HCT116 (cell line): ENCODE results near the gene MEG3. TPM values are rescaled to one million over a fixed set of nuclear protein-coding genes. Genes with fewer than 3 reads are reported as not detected.

ENCODE experiments used
- ATAC-seq: fragments of 200-7000 bp; cut with Tn5 transposase; 2 replicates; pipeline ENCODE4 v1.9.1; 2020; ENCODE audit warnings: mild to moderate bottlenecking, moderate library complexity
- BruUV-seq: library from RNA; stranded (reverse); fragments of 400-500 nt; replicated peaks from 2 replicates; lab custom pipeline; 2021; lab: Mats Ljungman, UMichigan
- CTCF ChIA-PET: fragments of 300-600 bp; sonication (Branson Sonifier 250); formaldehyde crosslinking; loops from one replicate; lab custom pipeline; 2021; ENCODE audit warnings: antibody characterized with exemption; lab: Charles Lee
- POLR2A ChIA-PET: fragments of 300-600, 350-600 bp; sonication (Branson Sonifier 250); formaldehyde crosslinking; loops from one replicate; lab custom pipeline; 2021; ENCODE audit warnings: antibody characterized with exemption; lab: Charles Lee
- RAD21 ChIA-PET, 2 experiments: fragments of 300-600 bp; sonication (Branson Sonifier 250); formaldehyde crosslinking; loops; one replicate each; lab custom pipeline; 2023; ENCODE audit warnings: low total read pairs in 2 of 2; ENCODE audit not compliant: uncharacterized antibody in 2 of 2, unreplicated experiment in 2 of 2, low non-redundant PET in 1 of 2; lab: Charles Lee
- DNase-seq: peaks from one replicate; pipeline ENCODE4 v3.0.0-alpha.2; 2010; ENCODE audit warnings: low read depth, low spot score
- H2AFZ ChIP-seq: fragments of 200-600 bp; shearing (Covaris generic), sonication (generic); 2 replicates; pipeline ENCODE4 v1.6.1; 2017; ENCODE audit warnings: low read depth, mixed run types, mixed read lengths, antibody characterized with exemption, low read length; ENCODE audit not compliant: poor library complexity, severe bottlenecking
- H3K27ac ChIP-seq: 2 replicates; pipeline ENCODE4 v1.5.1; 2012; ENCODE audit warnings: low read depth, low read length
- H3K27me3 ChIP-seq: fragments of 200-600 bp; sonication (generic); 2 replicates; pipeline ENCODE4 v1.6.1; 2016; ENCODE audit warnings: mixed run types, low read length, mixed read lengths; ENCODE audit not compliant: insufficient read depth
- H3K36me3 ChIP-seq, 2 experiments: fragments of 200-500 bp in 1 of 2; fragments of 200-600 bp in 1 of 2; sonication (Bioruptor generic) in 1 of 2; sonication (generic) in 1 of 2; 2 replicates each; pipeline versions ENCODE4 v1.5.1 to v1.6.1; 2014 to 2016; ENCODE audit warnings: low read length in 2 of 2, inconsistent platforms in 1 of 2, mixed read lengths in 1 of 2, mixed run types in 1 of 2; ENCODE audit not compliant: insufficient read depth in 2 of 2, control insufficient read depth in 1 of 2
- H3K4me1 ChIP-seq, 2 experiments: fragments of 200-600 bp in 1 of 2; sonication (generic) in 1 of 2; 2 replicates each; pipeline versions ENCODE4 v1.5.1 to v1.6.1; 2012 to 2017; ENCODE audit warnings: low read length in 2 of 2, inconsistent platforms in 1 of 2, mild to moderate bottlenecking in 1 of 2, mixed read lengths in 1 of 2, mixed run types in 1 of 2, moderate library complexity in 1 of 2; ENCODE audit not compliant: insufficient read depth in 2 of 2, control insufficient read depth in 1 of 2
- H3K4me2 ChIP-seq: fragments of 200-600 bp; sonication (generic); 2 replicates; pipeline ENCODE4 v1.6.1; 2017; ENCODE audit warnings: mixed run types, low read length, mixed read lengths
- H3K4me3 ChIP-seq, 2 experiments: fragments of 200-600 bp in 1 of 2; sonication (generic) in 1 of 2; replicated peaks in 1 of 2; 2 replicates each; pipeline ENCODE4 v1.5.1; 2011 to 2016; ENCODE audit warnings: low read length in 2 of 2, control low read depth in 1 of 2, low read depth in 1 of 2, mild to moderate bottlenecking in 1 of 2, mixed read lengths in 1 of 2, mixed run types in 1 of 2
- H3K79me2 ChIP-seq: fragments of 200-600 bp; sonication (generic); 2 replicates; pipeline ENCODE4 v1.6.1; 2017; ENCODE audit warnings: mild to moderate bottlenecking, mixed run types, low read length, moderate library complexity, mixed read lengths; ENCODE audit not compliant: insufficient read depth
- H3K9ac ChIP-seq: fragments of 200-600 bp; sonication (generic); 2 replicates; pipeline ENCODE4 v1.6.1; 2016; ENCODE audit warnings: low read length, mixed read lengths
- H3K9me2 ChIP-seq: fragments of 200-600 bp; sonication (generic), shearing (Covaris generic); 2 replicates; pipeline ENCODE4 v1.6.1; 2017; ENCODE audit warnings: mixed run types, mild to moderate bottlenecking, moderate library complexity; ENCODE audit not compliant: insufficient read depth
- H3K9me3 ChIP-seq, 2 experiments: fragments of 200-500 bp in 1 of 2; fragments of 200-600 bp in 1 of 2; sonication (Bioruptor generic) in 1 of 2; sonication (generic) in 1 of 2; 2 replicates each; pipeline ENCODE4 v1.6.1; 2014 to 2017; ENCODE audit warnings: low read length in 2 of 2, mixed read lengths in 2 of 2, inconsistent platforms in 1 of 2, low read depth in 1 of 2, mild to moderate bottlenecking in 1 of 2, mixed run types in 1 of 2, moderate library complexity in 1 of 2; ENCODE audit not compliant: control insufficient read depth in 1 of 2, insufficient read depth in 1 of 2
- H4K20me1 ChIP-seq: fragments of 200-600 bp; sonication (generic), shearing (Covaris generic); 2 replicates; pipeline ENCODE4 v1.6.1; 2017; ENCODE audit warnings: mixed run types, mild to moderate bottlenecking, moderate library complexity; ENCODE audit not compliant: insufficient read depth
- CEBPB ChIP-seq: IDR thresholded peaks from 2 replicates; pipeline ENCODE4 v1.6.1; 2012; ENCODE audit warnings: low read depth
- ELF1 ChIP-seq: IDR thresholded peaks from 2 replicates; pipeline ENCODE4 v1.6.1; 2012; ENCODE audit warnings: low read depth, borderline replicate concordance
- EZH2 ChIP-seq: fragments of 200-600 bp; sonication (generic); IDR thresholded peaks from 2 replicates; pipeline ENCODE4 v1.6.1; 2017; ENCODE audit warnings: antibody characterized with exemption, mixed run types
- RAD21 ChIP-seq: IDR thresholded peaks from 2 replicates; pipeline ENCODE4 v1.6.1; 2012; ENCODE audit warnings: low read depth, mild to moderate bottlenecking
- SRF ChIP-seq: IDR thresholded peaks from 2 replicates; pipeline ENCODE4 v1.6.1; 2012; ENCODE audit warnings: low read depth
- TCF7L2 ChIP-seq: IDR thresholded peaks from 2 replicates; pipeline ENCODE4 v1.7.0; 2011; ENCODE audit warnings: borderline replicate concordance, inconsistent platforms; ENCODE audit not compliant: insufficient read depth, insufficient read length; ENCODE audit errors: extremely low read depth
- intact Hi-C: fragments of 100-400 bp; cut with micrococcal nuclease; formaldehyde crosslinking; loops from 2 replicates; pipeline ENCODE4 v1.10.0; 2022
- total RNA-seq: library from RNA; stranded (reverse); gene quantifications from one replicate; pipeline ENCODE4 v1.2.1, GENCODE V29; 2021; ENCODE audit not compliant: unreplicated experiment
- TF ChIP-seq, protein P1 (sequence below), 3 experiments: fragments of 200-600 bp in 1 of 3; sonication (generic) in 1 of 3; IDR thresholded peaks in 2 of 3; conservative IDR thresholded peaks in 1 of 3; 2 replicates each; pipeline ENCODE4 v1.5.1; 2012 to 2017; ENCODE audit warnings: low read depth in 2 of 3, low read length in 2 of 3, antibody characterized with exemption in 1 of 3, borderline replicate concordance in 1 of 3, control low read depth in 1 of 3, mild to moderate bottlenecking in 1 of 3, mixed read lengths in 1 of 3, mixed run types in 1 of 3, moderate library complexity in 1 of 3; ENCODE audit not compliant: insufficient read depth in 1 of 3
- TF ChIP-seq, protein P2 (sequence below): IDR thresholded peaks from 2 replicates; pipeline ENCODE4 v1.6.1; 2012

The MEG3 gene
- total RNA-seq, 1 experiment from 2014 or later, result 2.5 TPM

DNA sequence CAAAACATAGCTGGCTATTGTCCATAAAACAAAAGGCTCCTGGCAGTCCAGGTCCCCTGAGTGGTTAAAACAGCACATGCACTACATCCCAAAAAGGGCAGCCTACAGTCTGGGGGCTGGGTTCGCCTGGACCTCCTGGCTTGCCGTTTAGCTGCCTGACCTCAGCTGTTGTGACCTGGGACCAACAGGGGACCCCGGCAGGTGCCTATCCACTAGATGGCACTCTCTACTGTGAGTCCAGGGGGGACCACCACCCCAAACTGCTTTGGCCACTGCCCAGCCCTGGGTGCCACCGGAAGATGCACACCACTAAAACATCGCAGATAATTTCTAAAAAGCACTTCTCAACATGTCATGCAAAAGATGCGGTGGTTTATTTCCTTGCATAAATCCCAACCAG lies 80.5 kb downstream of the MEG3 start:
- Histone ChIP-seq H4K20me1 (no peaks in the 10 kb centered on the region), H2AFZ (no peak overlapping the region), H3K27ac (no peak overlapping the region), H3K4me3 (no peak overlapping the region), H3K27me3 (0 out of 2 replicates have a peak, but pooled peaks cover 6% of the 10 kb centered on the region), H3K4me1 (no peaks in the 10 kb centered on the region), H3K36me3 (no peaks in the 10 kb centered on the region), H3K9me2 (no peaks in the 10 kb centered on the region), H3K79me2 (no peaks in the 10 kb centered on the region), H3K9ac (no peak overlapping the region), H3K4me2 (no peak overlapping the region), H3K9me3 (no peaks in the 10 kb centered on the region)
- TF ChIP-seq TCF7L2 (no peak), RAD21 (peak; percentile 88), ELF1 (no peak), EZH2 (no peak), SRF (no peak), CEBPB (no peak)
- TF ChIP-seq, protein P1, sequence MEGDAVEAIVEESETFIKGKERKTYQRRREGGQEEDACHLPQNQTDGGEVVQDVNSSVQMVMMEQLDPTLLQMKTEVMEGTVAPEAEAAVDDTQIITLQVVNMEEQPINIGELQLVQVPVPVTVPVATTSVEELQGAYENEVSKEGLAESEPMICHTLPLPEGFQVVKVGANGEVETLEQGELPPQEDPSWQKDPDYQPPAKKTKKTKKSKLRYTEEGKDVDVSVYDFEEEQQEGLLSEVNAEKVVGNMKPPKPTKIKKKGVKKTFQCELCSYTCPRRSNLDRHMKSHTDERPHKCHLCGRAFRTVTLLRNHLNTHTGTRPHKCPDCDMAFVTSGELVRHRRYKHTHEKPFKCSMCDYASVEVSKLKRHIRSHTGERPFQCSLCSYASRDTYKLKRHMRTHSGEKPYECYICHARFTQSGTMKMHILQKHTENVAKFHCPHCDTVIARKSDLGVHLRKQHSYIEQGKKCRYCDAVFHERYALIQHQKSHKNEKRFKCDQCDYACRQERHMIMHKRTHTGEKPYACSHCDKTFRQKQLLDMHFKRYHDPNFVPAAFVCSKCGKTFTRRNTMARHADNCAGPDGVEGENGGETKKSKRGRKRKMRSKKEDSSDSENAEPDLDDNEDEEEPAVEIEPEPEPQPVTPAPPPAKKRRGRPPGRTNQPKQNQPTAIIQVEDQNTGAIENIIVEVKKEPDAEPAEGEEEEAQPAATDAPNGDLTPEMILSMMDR (IDR thresholded peaks at IDR 0.05 in 2 of 3, conservative IDR thresholded peaks at IDR 0.05 in 1 of 3; ENCODE audit: borderline replicate concordance in 1 of 3, insufficient read depth in 1 of 3, low read depth in 2 of 3, low read length in 2 of 3), result peak; percentile 56 to 69 (median 57); a peak in 5 of 6 replicates
- TF ChIP-seq, protein P2, sequence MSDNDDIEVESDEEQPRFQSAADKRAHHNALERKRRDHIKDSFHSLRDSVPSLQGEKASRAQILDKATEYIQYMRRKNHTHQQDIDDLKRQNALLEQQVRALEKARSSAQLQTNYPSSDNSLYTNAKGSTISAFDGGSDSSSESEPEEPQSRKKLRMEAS, result no peak
- no peak for ATAC-seq
- RAD21 ChIA-PET, result interaction anchor here (0.6 to 1.2 kb wide), 3 partner anchors 167 to 329 kb away, joined by 3 to 6 read pairs (median 5); no protein-coding TSS in a partner anchor
- no TSS peak for BruUV-seq
- POLR2A ChIA-PET, result no interaction called here
- CTCF ChIA-PET, result interaction anchor here (0.9 to 1.2 kb wide), 3 partner anchors 244 to 329 kb away, joined by 3 to 19 read pairs (median 4); no protein-coding TSS in a partner anchor
- DNase-seq, result no peak
- intact Hi-C loops, result loop anchor here (1.0 to 10.0 kb wide), 3 partner anchors 329 to 722 kb away; no protein-coding TSS in a partner anchor
